Fibroblast of gingiva (primary cell): ENCODE results near the gene GAS2L1.

Source experiments
- DNase-seq: peaks from one replicate; pipeline ENCODE4 v3.0.0-alpha.2; 2011; ENCODE audit warnings: low read depth

The GAS2L1 gene

GRCh38 chr22:29309332-29310064 lies 3.0 kb downstream of the GAS2L1 start:
- DNase-seq: no peak

GRCh38 chr22:29310065-29310862 lies 3.8 kb downstream of the GAS2L1 start:
- no peak for DNase-seq

GRCh38 chr22:29310863-29311339 lies 4.5 kb downstream of the GAS2L1 start:
- DNase-seq: peak; percentile 97

- DNase-seq: no peak
These were observed 5.2 kb downstream of the GAS2L1 start for GRCh38 chr22:29311464-29312217.

- DNase-seq: no peak
These were observed 6.0 kb downstream of the GAS2L1 start for GRCh38 chr22:29312218-29313125.

- DNase-seq: peak; percentile 24
These were observed 6.7 kb downstream of the GAS2L1 start for GRCh38 chr22:29313126-29313575.

- DNase-seq: no peak
These were observed 7.4 kb downstream of the GAS2L1 start for GRCh38 chr22:29313576-29314466.

GRCh38 chr22:29314537-29315285 lies 8.3 kb downstream of the GAS2L1 start:
- DNase-seq: no peak

- no peak for DNase-seq
These were observed 9.1 kb downstream of the GAS2L1 start, which contains the start of gene RASL10A for GRCh38 chr22:29315286-29316140. TSS of gene RASL10A (minus strand) at chr22:29315697. CDS start at chr22:29315246, 451 bp downstream.

GRCh38 chr22:29316141-29316828 lies 9.8 kb downstream of the GAS2L1 start:
- DNase-seq: no peak

- DNase-seq: no peak
These were observed 11.5 kb downstream of the GAS2L1 start for GRCh38 chr22:29317827-29318454.

- no peak for DNase-seq
These were observed 12.6 kb downstream of the GAS2L1 start for GRCh38 chr22:29319072-29319471.

- DNase-seq: no peak
These were observed 14.1 kb downstream of the GAS2L1 start for GRCh38 chr22:29320546-29320945.

GRCh38 chr22:29323641-29324040 lies 17.2 kb downstream of the GAS2L1 start:
- no peak for DNase-seq

GRCh38 chr22:29325356-29325755 lies 18.9 kb downstream of the GAS2L1 start:
- no peak for DNase-seq

- no peak for DNase-seq
These were observed 19.4 kb downstream of the GAS2L1 start for GRCh38 chr22:29325785-29326315.

- DNase-seq: no peak
These were observed 20.0 kb downstream of the GAS2L1 start for GRCh38 chr22:29326481-29326880.
